GM12878 (cell line): ENCODE data around the gene CLEC12A.

ENCODE experiments used
- BACH1 ChIP-seq: fragments of 450-650 bp; IDR thresholded peaks from 2 replicates; pipeline ENCODE4 v1.6.1; 2017; ENCODE audit warnings: mild to moderate bottlenecking, borderline replicate concordance
- EGR1 ChIP-seq, 2 experiments: IDR thresholded peaks; 1 replicate in 1 of 2; 2 replicates in 1 of 2; pipeline ENCODE4 v1.6.1; 2011 to 2012; ENCODE audit warnings: low read depth in 2 of 2, low read length in 2 of 2, borderline replicate concordance in 1 of 2, mild to moderate bottlenecking in 1 of 2, moderate library complexity in 1 of 2
- EZH2 ChIP-seq: IDR thresholded peaks from 2 replicates; pipeline ENCODE4 v1.6.1; 2012; ENCODE audit warnings: low read depth, mild to moderate bottlenecking, control low read depth, inconsistent platforms, low read length, borderline replicate concordance; ENCODE audit not compliant: control insufficient read depth
- FOS ChIP-seq: IDR thresholded peaks from 3 replicates; pipeline ENCODE4 v1.6.1; 2011; ENCODE audit warnings: borderline replicate concordance; ENCODE audit not compliant: insufficient read length; ENCODE audit errors: extremely low read depth
- NFYB ChIP-seq: IDR thresholded peaks from 2 replicates; pipeline ENCODE4 v1.6.1; 2011; ENCODE audit warnings: low read depth, mild to moderate bottlenecking, low read length, improper control_type of control experiment, moderate library complexity; ENCODE audit not compliant: insufficient read depth
- POLR2A ChIP-seq: IDR thresholded peaks from 2 replicates; pipeline ENCODE4 v1.6.1; 2011; ENCODE audit warnings: low read depth, mild to moderate bottlenecking, low read length
- SP1 ChIP-seq: IDR thresholded peaks from one replicate; pipeline ENCODE4 v1.6.1; 2011; ENCODE audit warnings: low read depth, low read length
- SREBF1 ChIP-seq: IDR thresholded peaks from 2 replicates; pipeline ENCODE4 v1.6.1; 2012; ENCODE audit warnings: mild to moderate bottlenecking, low read length
- TAF1 ChIP-seq: IDR thresholded peaks from 2 replicates; pipeline ENCODE4 v1.6.1; 2011; ENCODE audit warnings: mild to moderate bottlenecking, low read depth, low read length, borderline replicate concordance
- ZBTB4 ChIP-seq: fragments of 450-650 bp; formaldehyde crosslinking; IDR thresholded peaks from 2 replicates; pipeline ENCODE4 v1.4.0; 2022; ENCODE audit warnings: mild to moderate bottlenecking, moderate library complexity
- ZNF274 ChIP-seq: IDR thresholded peaks from one replicate; pipeline ENCODE4 v1.8.0; 2011; ENCODE audit not compliant: insufficient read length, insufficient read depth
- TF ChIP-seq, protein P1 (sequence below), 3 experiments: IDR thresholded peaks in 2 of 3; conservative IDR thresholded peaks in 1 of 3; 2 replicates each; pipeline ENCODE4 v1.5.1; 2011; ENCODE audit warnings: low read depth in 3 of 3, low read length in 3 of 3, mild to moderate bottlenecking in 3 of 3, control low read depth in 2 of 3, moderate library complexity in 2 of 3, inconsistent platforms in 1 of 3, mixed read lengths in 1 of 3; ENCODE audit not compliant: control insufficient read depth in 2 of 3, insufficient read depth in 1 of 3; ENCODE audit errors: extremely low read depth in 1 of 3
- TF ChIP-seq, protein P2 (sequence below): IDR thresholded peaks from 2 replicates; pipeline ENCODE4 v1.6.1; 2011; ENCODE audit warnings: borderline replicate concordance, low read depth, mild to moderate bottlenecking, moderate library complexity, mixed read lengths, low read length; ENCODE audit not compliant: insufficient read depth; ENCODE audit errors: extremely low read length

- TF ChIP-seq, protein P1, sequence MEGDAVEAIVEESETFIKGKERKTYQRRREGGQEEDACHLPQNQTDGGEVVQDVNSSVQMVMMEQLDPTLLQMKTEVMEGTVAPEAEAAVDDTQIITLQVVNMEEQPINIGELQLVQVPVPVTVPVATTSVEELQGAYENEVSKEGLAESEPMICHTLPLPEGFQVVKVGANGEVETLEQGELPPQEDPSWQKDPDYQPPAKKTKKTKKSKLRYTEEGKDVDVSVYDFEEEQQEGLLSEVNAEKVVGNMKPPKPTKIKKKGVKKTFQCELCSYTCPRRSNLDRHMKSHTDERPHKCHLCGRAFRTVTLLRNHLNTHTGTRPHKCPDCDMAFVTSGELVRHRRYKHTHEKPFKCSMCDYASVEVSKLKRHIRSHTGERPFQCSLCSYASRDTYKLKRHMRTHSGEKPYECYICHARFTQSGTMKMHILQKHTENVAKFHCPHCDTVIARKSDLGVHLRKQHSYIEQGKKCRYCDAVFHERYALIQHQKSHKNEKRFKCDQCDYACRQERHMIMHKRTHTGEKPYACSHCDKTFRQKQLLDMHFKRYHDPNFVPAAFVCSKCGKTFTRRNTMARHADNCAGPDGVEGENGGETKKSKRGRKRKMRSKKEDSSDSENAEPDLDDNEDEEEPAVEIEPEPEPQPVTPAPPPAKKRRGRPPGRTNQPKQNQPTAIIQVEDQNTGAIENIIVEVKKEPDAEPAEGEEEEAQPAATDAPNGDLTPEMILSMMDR (IDR thresholded peaks at IDR 0.05 in 2 of 3, conservative IDR thresholded peaks at IDR 0.05 in 1 of 3; ENCODE audit: control insufficient read depth in 2 of 3, extremely low read depth in 1 of 3, insufficient read depth in 1 of 3, low read depth in 3 of 3, low read length in 3 of 3), result no peak
- TF ChIP-seq NFYB (no peak), EGR1 (IDR thresholded peaks at IDR 0.05; ENCODE audit: borderline replicate concordance in 1 of 2, low read depth in 2 of 2, low read length in 2 of 2) (no peak), BACH1 (no peak), ZNF274 (no peak), EZH2 (no peak), POLR2A (no peak), ZBTB4 (CRISPR knock-in tag) (no peak), FOS (no peak), SREBF1 (no peak), SP1 (no peak), TAF1 (no peak)
- TF ChIP-seq, protein P2, sequence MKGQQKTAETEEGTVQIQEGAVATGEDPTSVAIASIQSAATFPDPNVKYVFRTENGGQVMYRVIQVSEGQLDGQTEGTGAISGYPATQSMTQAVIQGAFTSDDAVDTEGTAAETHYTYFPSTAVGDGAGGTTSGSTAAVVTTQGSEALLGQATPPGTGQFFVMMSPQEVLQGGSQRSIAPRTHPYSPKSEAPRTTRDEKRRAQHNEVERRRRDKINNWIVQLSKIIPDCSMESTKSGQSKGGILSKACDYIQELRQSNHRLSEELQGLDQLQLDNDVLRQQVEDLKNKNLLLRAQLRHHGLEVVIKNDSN, result no peak
Measured at GRCh38 chr12:9941838-9942237, 29.4 kb upstream of the CLEC12A start.
